T-helper 17 cell (primary cell): ENCODE data around the gene UBE3C. TPM values are rescaled to one million over a fixed set of nuclear protein-coding genes. Genes with fewer than 3 reads are reported as not detected.

Experiments used
- ATAC-seq: fragments of 150-1000 bp; cut with Tn5 transposase; 2 replicates; pipeline ENCODE4 v1.10.0; 2021; ENCODE audit warnings: mild to moderate bottlenecking, moderate library complexity
- DNase-seq, 3 donors: peaks; one replicate each; pipeline versions ENCODE4 v3.0.0 to v3.0.0-alpha.2; 2020 to 2021
- H3K9me3 ChIP-seq: one replicate; pipeline ENCODE4 v1.7.0; 2013; ENCODE audit warnings: low read length, mild to moderate bottlenecking; ENCODE audit not compliant: control insufficient read depth, poor library complexity, severe bottlenecking
- H3K27ac Mint-ChIP-seq: one replicate; pipeline ENCODE4 v1.8.0; 2022; ENCODE audit warnings: mild to moderate bottlenecking, moderate library complexity, mixed read lengths
- H3K27me3 Mint-ChIP-seq: one replicate; pipeline ENCODE4 v1.8.0; 2022; ENCODE audit warnings: mixed read lengths
- H3K36me3 Mint-ChIP-seq: one replicate; pipeline ENCODE4 v1.8.0; 2022; ENCODE audit warnings: low read depth, mixed read lengths
- H3K4me1 Mint-ChIP-seq: one replicate; pipeline ENCODE4 v1.8.0; 2022; ENCODE audit warnings: mild to moderate bottlenecking, mixed read lengths
- H3K4me3 Mint-ChIP-seq: one replicate; pipeline ENCODE4 v1.8.0; 2022; ENCODE audit warnings: mild to moderate bottlenecking, moderate library complexity, mixed read lengths
- total RNA-seq, 4 donors: library from RNA in 2 of 4; stranded (reverse) in 2 of 4; gene quantifications; one replicate each; pipeline ENCODE4 v1.2.3 and lab custom pipeline; 2022 to 2026

UBE3C gene
- total RNA-seq, 2 donors from 2014 or later = 48.0 to 51.7 TPM

- Mint-ChIP-seq H3K27me3 (no peaks in the 10 kb centered on the region), H3K4me3 (no peak overlapping the region), H3K27ac (no peak overlapping the region), H3K36me3 (peaks cover 3% of the 10 kb centered on the region), H3K4me1 (peaks cover 17% of the 10 kb centered on the region)
- no peak for ATAC-seq
- DNase-seq = no peak
- H3K9me3 ChIP-seq = no peaks in the 10 kb centered on the region
Observed at GRCh38 chr7:157160433-157160832, 21.7 kb downstream of the UBE3C start.

DNA sequence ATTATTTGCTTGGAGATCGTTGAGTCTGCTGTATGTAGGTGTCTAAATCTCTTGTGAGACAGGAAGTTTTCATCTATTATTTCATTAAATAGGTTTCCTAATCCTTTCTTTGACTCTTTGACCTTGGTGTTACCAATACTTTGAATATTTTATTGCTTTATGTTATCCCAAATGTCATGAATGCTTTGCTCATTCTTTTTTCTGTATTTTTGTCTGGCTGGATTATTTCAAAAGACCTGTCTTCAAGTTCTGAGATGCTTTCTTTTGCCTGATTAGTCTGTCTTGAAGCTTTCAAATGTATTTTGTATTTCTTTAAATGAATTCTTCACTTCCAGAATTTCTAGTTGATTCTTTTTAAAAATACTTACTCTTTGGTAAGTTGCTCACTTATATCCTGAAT, 27.3 kb downstream of the UBE3C start:
- Mint-ChIP-seq H3K27ac (no peak overlapping the region), H3K27me3 (no peaks in the 10 kb centered on the region), H3K4me1 (peaks cover 5% of the 10 kb centered on the region), H3K4me3 (no peak overlapping the region), H3K36me3 (peaks cover 6% of the 10 kb centered on the region)
- no peak for DNase-seq
- no peak for ATAC-seq
- peaks cover 4% of the 10 kb centered on the region for H3K9me3 ChIP-seq

GRCh38 chr7:157168571-157168970, 29.8 kb downstream of the UBE3C start:
- peaks cover 6% of the 10 kb centered on the region for H3K36me3 Mint-ChIP-seq
- ATAC-seq (no peak), DNase-seq (no peak)
- peaks cover 4% of the 10 kb centered on the region for H3K9me3 ChIP-seq
- H3K4me1 Mint-ChIP-seq = peaks cover 3% of the 10 kb centered on the region
- peak overlapping the region; percentile 88 for H3K27ac Mint-ChIP-seq
- no peaks in the 10 kb centered on the region for H3K27me3 Mint-ChIP-seq
- no peak overlapping the region for H3K4me3 Mint-ChIP-seq

DNA sequence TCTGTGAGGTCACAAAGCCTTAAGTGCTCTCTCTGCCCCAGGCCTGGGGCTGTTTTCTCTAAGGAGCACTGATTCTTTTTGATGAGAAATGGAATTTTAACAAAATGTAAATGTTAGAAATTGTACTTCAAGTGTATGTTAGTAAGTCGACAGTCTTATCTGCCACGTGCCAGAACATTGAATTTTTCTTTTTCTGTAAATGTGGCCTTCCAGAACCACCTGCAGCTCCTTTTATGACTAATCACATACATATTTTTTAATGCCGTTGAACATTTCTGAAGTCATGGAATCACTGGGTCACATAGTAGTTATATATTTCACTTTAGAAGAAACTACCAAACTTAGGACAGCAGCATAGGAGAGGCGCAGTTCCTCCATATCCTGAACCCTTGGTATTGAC, 38.0 kb downstream of the UBE3C start:
- Mint-ChIP-seq H3K27ac (no peak overlapping the region), H3K4me3 (no peak overlapping the region), H3K4me1 (no peaks in the 10 kb centered on the region), H3K36me3 (no peaks in the 10 kb centered on the region), H3K27me3 (no peaks in the 10 kb centered on the region)
- DNase-seq (no peak), ATAC-seq (no peak)
- H3K9me3 ChIP-seq = no peaks in the 10 kb centered on the region

GRCh38 chr7:157177333-157177982, 38.7 kb downstream of the UBE3C start:
- Mint-ChIP-seq H3K36me3 (no peaks in the 10 kb centered on the region), H3K4me3 (no peak overlapping the region), H3K27ac (peak overlapping the region; percentile 39), H3K27me3 (no peaks in the 10 kb centered on the region), H3K4me1 (no peaks in the 10 kb centered on the region)
- ATAC-seq = no peak
- no peak for DNase-seq
- no peaks in the 10 kb centered on the region for H3K9me3 ChIP-seq

DNA sequence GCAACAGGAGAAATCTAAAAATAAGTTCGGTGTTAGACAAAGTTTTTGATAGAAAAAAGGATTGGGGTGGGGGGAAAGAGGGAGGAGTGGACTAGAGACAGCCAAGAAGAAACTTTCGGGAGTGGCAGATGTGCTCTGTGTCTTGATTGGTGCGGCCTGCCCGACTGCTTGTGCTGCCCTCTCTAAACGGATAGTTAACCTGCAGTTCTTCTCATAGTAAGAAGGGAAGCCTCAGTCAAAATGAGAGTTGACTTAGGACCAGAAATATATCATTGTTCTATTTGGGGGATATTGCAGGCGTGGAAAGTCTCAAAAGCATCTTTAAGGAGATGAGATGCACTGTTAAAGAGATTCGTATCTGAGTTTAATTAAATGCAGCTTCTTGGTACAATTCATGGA, 39.3 kb downstream of the UBE3C start:
- ATAC-seq (no peak), DNase-seq (no peak)
- H3K9me3 ChIP-seq = no peaks in the 10 kb centered on the region
- H3K4me3 Mint-ChIP-seq = no peak overlapping the region
- no peaks in the 10 kb centered on the region for H3K27me3 Mint-ChIP-seq
- H3K4me1 Mint-ChIP-seq = no peaks in the 10 kb centered on the region
- H3K27ac Mint-ChIP-seq = no peak overlapping the region
- no peaks in the 10 kb centered on the region for H3K36me3 Mint-ChIP-seq

- H3K36me3 Mint-ChIP-seq = peaks cover 4% of the 10 kb centered on the region
- no peak overlapping the region for H3K4me3 Mint-ChIP-seq
- no peaks in the 10 kb centered on the region for H3K4me1 Mint-ChIP-seq
- ATAC-seq = no peak
- H3K27ac Mint-ChIP-seq = no peak overlapping the region
- DNase-seq = no peak
- no peaks in the 10 kb centered on the region for H3K27me3 Mint-ChIP-seq
- no peaks in the 10 kb centered on the region for H3K9me3 ChIP-seq
Observed at GRCh38 chr7:157183832-157184231, 45.1 kb downstream of the UBE3C start.

DNA sequence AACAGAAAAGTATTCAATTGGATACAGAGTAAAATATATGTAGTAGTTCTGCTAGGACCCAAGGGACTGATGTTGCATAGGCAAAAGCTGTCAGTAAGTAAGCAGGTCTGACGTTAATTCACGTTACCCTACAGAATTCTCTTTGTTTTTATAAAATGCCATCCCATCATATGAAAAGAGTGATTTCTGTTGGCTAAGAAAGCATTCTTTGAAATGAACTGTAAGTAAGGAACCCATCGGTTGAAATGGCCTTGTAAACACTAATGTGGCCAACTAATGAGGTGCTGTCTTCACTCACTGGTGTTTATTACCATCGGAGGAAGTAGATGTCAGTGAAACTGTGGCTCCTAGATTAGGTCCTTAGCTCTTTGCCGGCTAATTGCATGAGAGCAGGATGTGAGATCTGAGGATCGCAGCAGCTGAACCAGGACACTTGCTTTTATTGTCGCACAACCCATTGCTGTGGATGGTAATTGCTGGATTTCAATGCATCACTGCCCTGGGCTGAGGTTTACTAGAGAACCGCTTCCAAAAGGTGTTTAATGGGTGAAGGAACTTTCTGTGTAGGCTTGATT, 49.5 kb downstream of the UBE3C start:
- H3K9me3 ChIP-seq = no peaks in the 10 kb centered on the region
- H3K36me3 Mint-ChIP-seq = peaks cover 4% of the 10 kb centered on the region
- H3K27me3 Mint-ChIP-seq = no peaks in the 10 kb centered on the region
- no peak for DNase-seq
- no peak for ATAC-seq
- H3K4me1 Mint-ChIP-seq = no peaks in the 10 kb centered on the region
- H3K27ac Mint-ChIP-seq = no peak overlapping the region
- no peak overlapping the region for H3K4me3 Mint-ChIP-seq

DNA sequence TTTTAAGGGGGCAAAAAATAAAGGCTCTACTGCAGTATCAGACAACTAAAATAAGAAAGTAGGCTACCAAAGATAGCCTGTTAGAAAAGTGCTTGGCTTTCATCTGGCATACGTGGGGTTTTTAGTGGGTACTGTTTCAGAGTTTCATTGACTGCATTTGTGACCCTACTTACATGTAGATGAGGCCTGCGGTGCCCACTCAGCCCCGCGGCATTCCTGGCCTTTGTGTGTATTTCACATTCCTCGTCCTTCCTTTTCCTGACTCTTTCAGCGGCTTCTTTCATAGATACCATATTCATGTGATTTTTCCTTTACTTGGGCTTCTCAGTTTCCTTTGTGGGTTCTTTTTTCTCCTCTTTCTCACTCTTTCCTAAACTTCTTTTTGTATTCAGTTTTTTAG, 50.7 kb downstream of the UBE3C start:
- H3K27me3 Mint-ChIP-seq = no peaks in the 10 kb centered on the region
- no peak for DNase-seq
- ATAC-seq = no peak
- H3K4me1 Mint-ChIP-seq = peaks cover 2% of the 10 kb centered on the region
- H3K36me3 Mint-ChIP-seq = peaks cover 6% of the 10 kb centered on the region
- H3K4me3 Mint-ChIP-seq = peak overlapping the region; percentile 15
- no peak overlapping the region for H3K27ac Mint-ChIP-seq
- no peaks in the 10 kb centered on the region for H3K9me3 ChIP-seq

- no peaks in the 10 kb centered on the region for H3K27me3 Mint-ChIP-seq
- peaks cover 8% of the 10 kb centered on the region for H3K4me1 Mint-ChIP-seq
- peaks cover 8% of the 10 kb centered on the region for H3K36me3 Mint-ChIP-seq
- ATAC-seq (no peak), DNase-seq (no peak)
- no peaks in the 10 kb centered on the region for H3K9me3 ChIP-seq
- H3K4me3 Mint-ChIP-seq = no peak overlapping the region
- no peak overlapping the region for H3K27ac Mint-ChIP-seq
Observed at GRCh38 chr7:157192861-157193260, 54.1 kb downstream of the UBE3C start.

GRCh38 chr7:157193274-157193673, 54.5 kb downstream of the UBE3C start:
- no peak overlapping the region for H3K4me3 Mint-ChIP-seq
- ATAC-seq = no peak
- peaks cover 11% of the 10 kb centered on the region for H3K4me1 Mint-ChIP-seq
- H3K9me3 ChIP-seq = no peaks in the 10 kb centered on the region
- H3K27ac Mint-ChIP-seq = no peak overlapping the region
- no peak for DNase-seq
- H3K36me3 Mint-ChIP-seq = peaks cover 8% of the 10 kb centered on the region
- no peaks in the 10 kb centered on the region for H3K27me3 Mint-ChIP-seq

- Mint-ChIP-seq H3K27me3 (no peaks in the 10 kb centered on the region), H3K36me3 (peaks cover 8% of the 10 kb centered on the region), H3K27ac (peak overlapping the region; percentile 54), H3K4me3 (no peak overlapping the region), H3K4me1 (peaks cover 11% of the 10 kb centered on the region)
- DNase-seq = no peak
- no peak for ATAC-seq
- H3K9me3 ChIP-seq = no peaks in the 10 kb centered on the region
Observed at GRCh38 chr7:157194948-157195347, 56.2 kb downstream of the UBE3C start.

GRCh38 chr7:157195868-157196267, 57.1 kb downstream of the UBE3C start:
- no peak overlapping the region for H3K4me3 Mint-ChIP-seq
- no peak for ATAC-seq
- no peak for DNase-seq
- H3K9me3 ChIP-seq = no peaks in the 10 kb centered on the region
- H3K4me1 Mint-ChIP-seq = peaks cover 11% of the 10 kb centered on the region
- peaks cover 8% of the 10 kb centered on the region for H3K36me3 Mint-ChIP-seq
- peak overlapping the region; percentile 32 for H3K27ac Mint-ChIP-seq
- H3K27me3 Mint-ChIP-seq = no peaks in the 10 kb centered on the region

GRCh38 chr7:157204134-157204533, 65.4 kb downstream of the UBE3C start:
- Mint-ChIP-seq H3K27me3 (no peaks in the 10 kb centered on the region), H3K36me3 (peaks cover 2% of the 10 kb centered on the region), H3K4me1 (peaks cover 2% of the 10 kb centered on the region), H3K27ac (no peak overlapping the region), H3K4me3 (no peak overlapping the region)
- H3K9me3 ChIP-seq = no peaks in the 10 kb centered on the region
- ATAC-seq (no peak), DNase-seq (no peak)
